GM19351 (cell line): Measurements from ENCODE around the gene MGMT.

Experiments
- ATAC-seq: cut with Tn5 transposase; IDR thresholded peaks from one replicate; pipeline ENCODE4 v1.9.1; 2021; ENCODE audit warnings: mild to moderate bottlenecking, moderate library complexity; ENCODE audit not compliant: unreplicated experiment

Gene MGMT

DNA sequence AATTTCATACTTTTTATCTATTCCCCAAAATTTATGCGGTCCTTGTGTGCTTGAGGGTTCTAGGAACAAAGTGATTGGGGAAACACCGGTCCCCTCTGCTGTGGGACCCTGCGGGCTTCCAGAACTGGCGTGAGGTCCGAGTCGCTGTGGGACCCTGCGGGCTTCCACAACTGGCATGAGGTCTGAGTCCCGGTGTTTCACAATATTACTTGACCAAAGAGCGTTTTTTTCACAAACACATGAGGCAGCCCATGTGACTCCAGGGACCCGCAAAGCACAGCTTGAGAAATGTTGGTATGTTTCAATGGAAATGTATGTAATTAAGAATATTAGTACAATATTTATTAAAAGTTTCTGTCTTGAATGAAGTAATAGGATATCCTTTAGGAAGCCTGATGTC, 212.2 kb downstream of the MGMT start:
- ATAC-seq, result no peak

DNA sequence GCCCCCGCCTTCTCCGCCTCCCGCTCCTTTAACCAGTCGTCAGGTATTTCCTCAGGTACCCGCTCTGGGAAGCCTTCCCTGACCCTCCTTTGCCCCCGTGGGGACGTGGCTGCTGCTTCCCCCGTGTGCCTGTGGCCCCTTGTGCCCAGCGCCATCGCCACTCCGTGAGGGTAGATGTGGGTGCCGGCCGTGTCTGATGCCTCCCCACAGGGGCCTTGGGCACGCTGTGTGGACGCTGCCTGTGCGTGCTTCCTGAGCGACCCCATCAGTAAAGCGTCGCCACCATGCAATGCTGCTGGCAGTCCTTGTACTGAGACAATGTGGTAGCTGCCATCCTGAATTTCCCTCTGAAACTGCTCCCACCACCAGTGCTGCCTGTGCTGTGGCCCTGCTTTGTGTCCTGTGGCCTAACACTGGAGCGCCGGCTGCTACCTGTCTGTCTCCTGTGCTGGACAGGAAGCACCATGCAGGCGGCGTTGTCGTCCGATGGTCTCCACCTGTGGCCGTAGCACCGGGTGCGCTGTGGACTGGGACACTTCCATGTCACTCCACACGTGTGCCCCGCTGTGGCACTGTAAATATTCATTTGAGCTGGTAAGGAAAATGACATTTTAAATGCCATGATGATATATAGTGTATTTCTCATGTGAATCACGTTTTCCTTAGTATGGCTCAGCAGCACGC, 213.8 kb downstream of the MGMT start:
- ATAC-seq, result no peak

DNA sequence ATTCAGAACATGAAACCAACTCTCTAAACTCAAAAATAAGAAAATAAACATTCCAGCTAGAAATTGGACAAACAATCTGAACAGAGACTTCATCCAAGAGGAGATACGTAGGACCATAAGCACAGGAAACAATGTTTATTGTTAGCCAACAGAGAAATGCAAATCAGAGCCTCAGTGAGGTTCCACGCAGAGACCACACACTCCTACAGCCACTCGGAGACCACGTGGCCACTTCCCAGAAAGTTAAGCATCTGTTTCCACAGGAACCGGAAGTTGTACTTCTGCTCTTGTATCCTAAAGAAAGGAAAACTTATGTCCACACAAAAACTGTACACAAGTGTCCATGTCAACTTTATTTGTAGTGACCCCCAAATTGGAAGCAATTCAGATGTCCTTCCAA, 214.8 kb downstream of the MGMT start:
- ATAC-seq, result no peak

GRCh38 chr10:129683519-129683918, 216.5 kb downstream of the MGMT start:
- no peak for ATAC-seq

DNA sequence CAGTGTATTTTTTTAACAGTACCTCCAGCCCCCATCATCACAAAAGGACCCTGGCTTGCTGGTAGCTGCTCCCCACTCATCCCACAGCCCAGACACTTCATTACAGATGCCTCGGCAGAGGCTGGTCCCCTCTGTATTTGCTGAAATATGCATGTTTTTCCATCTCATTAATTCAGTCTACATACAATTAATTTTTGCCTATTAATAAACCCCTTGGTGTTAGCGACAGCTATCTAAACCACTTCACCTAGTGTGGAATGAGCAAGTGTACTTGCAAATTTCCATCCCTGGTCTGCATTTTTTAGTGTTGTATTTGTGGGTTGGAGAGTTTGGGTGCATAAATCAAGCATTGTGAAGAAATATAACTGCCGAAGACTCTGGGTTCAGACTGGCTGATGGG, 216.9 kb downstream of the MGMT start:
- no peak for ATAC-seq

DNA sequence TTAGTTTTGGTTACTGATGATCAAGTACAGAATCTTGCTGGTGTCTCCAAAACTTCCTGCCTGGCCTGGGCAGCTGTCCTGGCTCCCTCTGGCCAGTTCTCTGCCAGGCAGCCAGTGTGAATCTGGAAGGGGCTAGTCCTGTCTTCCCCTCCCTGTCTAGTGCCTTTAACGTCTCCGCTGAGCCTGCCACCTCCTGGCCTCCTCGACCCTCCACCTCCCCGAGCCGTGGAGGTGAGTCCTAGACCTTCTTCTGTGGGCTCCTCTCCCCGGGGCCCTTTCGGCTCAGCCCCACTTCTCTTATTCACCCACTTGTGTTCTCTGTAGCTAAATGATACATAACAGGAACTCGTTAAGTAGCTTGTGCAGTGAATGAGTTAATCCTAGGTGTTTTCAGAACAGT, 218.2 kb downstream of the MGMT start:
- ATAC-seq, result no peak

GRCh38 chr10:129689671-129690071, 222.6 kb downstream of the MGMT start:
- ATAC-seq, result no peak

DNA sequence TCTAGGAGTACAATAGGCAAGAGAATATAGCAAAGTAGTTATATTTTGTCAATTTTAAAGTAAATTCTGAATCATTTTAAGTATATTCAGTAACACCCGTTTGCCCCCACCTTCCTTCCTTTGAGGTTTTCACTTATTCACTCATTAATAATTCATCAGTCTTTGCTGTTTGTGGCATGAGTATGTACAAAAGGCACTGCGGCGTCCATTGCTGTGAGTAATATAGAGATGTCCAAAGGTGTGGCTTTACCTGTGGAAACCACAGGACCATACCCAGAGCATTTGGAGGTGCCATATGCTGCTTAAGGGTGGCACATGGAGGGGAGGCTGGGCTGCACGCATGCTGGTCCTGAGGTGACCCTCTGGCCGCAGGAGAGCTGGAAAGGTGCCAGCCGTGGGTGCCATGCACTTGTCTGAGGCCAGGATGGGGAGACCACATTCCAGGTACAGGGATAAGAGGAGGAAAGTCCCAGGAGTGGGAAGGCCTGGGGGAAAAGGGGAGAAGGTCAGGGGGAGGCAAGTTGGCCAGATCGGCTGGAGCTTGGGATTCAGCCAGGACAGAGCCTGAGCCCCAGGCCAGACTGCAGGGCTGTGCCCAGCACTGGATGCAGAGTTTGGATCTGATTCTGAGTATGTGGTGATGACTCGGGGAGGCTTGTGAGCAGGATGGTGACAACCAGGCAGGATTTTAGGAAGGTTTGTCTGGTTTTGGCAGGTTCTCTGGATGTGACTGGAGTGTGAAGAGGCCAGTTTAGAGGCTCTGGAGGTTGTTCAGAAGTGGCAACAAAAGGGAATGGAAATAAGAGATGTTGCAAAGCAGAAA, 223.4 kb downstream of the MGMT start:
- ATAC-seq, result no peak

- ATAC-seq, result no peak
Observed at GRCh38 chr10:129692695-129693094, 225.7 kb downstream of the MGMT start.

DNA sequence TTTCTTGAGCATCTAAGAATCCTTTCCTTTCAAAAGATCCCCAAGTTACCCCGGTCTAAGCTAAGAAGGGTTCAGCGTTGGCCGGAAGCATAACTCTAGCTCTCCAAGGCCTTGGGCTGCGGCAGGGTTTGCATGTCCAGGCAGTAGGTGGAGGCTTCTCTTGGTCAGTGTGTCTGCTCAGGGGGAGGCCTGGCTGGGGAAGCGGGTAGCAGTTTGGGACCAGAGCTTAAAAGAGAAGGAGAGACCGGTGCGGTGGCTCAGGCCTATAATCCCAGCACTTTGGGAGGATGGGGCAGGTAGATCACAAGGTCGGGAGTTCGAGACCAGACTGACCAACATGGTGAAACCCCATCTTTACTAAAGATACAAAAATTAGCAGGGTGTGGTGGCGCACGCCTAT, 226.3 kb downstream of the MGMT start:
- no peak for ATAC-seq

DNA sequence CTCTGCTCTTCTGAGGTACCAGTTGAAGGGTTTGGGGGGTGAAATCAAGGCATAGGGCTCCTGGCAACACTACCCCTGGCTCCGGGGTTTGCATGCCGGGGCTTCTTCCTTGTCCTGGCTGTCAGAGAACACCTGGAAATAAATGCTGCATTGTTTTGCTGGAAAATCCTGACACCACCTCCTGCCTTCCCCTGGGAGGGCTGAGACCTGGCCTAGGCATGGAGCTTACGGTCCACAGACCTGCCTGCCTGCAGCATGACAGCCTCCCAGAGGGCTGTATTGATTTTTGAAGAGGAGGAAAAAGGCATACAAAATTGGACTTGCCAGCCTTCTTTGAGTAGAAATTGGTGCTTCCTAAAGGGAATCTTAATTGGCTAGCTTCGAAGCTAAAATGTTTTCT, 227.1 kb downstream of the MGMT start:
- ATAC-seq, result no peak

DNA sequence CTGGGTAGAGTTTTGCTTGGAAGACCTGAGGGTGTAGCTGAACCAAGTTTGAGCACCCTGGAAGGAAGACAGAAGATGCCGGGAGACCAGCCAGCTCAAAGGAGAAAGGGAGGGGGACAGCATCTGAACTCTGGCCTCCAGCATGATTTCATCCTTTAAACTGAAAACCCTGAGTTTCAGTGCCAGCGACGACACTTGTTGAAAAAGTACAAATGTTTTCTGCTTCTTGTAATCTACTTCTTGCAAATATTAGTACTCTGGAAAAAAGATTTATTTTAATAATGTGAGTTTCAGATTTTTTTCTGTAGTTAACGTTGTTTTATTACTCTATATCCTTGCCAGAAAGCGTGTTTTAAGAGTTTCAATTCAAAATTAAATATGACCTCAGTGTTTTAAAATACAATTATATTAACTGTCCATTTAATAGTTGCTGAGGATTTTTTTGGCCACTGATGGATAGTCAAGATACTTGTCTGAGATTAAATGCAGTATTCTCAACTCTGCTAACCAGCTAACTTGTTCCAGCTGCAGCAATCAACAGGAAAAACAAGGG, 227.7 kb downstream of the MGMT start:
- ATAC-seq, result no peak

- no peak for ATAC-seq
Observed at GRCh38 chr10:129695671-129696070, 228.6 kb downstream of the MGMT start.

GRCh38 chr10:129696636-129697035, 229.6 kb downstream of the MGMT start:
- no peak for ATAC-seq

- ATAC-seq, result no peak
Observed at GRCh38 chr10:129697463-129698247, 230.6 kb downstream of the MGMT start.

- ATAC-seq, result no peak
Observed at GRCh38 chr10:129699722-129700340, 232.8 kb downstream of the MGMT start.

GRCh38 chr10:129702605-129703004, 235.6 kb downstream of the MGMT start:
- no peak for ATAC-seq

GRCh38 chr10:129703287-129704137, 236.5 kb downstream of the MGMT start:
- ATAC-seq, result no peak

- ATAC-seq, result no peak
Observed at GRCh38 chr10:129704225-129704624, 237.2 kb downstream of the MGMT start.
